Measurements from ENCODE around the gene MTHFD2L.

MTHFD2L gene

DNA sequence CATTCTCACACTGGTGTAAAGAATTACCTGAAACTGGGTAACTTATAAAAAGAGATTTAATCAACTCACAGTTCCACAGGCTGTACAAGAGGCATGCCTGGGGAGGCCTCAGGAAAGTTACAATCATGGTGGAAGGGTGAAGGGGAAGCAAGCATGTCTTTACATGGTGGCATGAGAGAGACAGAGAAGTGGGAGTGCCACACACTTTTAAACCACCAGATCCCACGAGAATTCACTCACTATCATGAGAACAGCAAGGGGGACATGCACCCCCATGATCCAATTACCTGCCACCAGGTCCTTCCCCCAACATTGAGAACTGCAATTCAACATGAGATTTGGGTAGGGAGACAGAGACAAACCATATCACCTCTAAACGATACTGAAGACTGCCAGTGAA lies 173.3 kb downstream of the MTHFD2L start:
- no peak overlapping the region for H3K4me3 ChIP-seq (ENCODE audit: low read length)
- H3F3A ChIP-seq (ENCODE audit: insufficient read depth, low read length) = no peaks in the 10 kb centered on the region
- TF ChIP-seq EZH2phosphoT487 (IDR thresholded peaks at IDR 0.05; ENCODE audit: low read length) = no peak
- no peak for TF ChIP-seq EZH2 (optimal IDR thresholded peaks at IDR 0.05; ENCODE audit: low read depth, low read length)
- TF ChIP-seq CTCF (IDR thresholded peaks at IDR 0.05; ENCODE audit: low read length) = no peak
- no peak overlapping the region for H3K4me2 ChIP-seq (ENCODE audit: low read depth, low read length)
- no peaks in the 10 kb centered on the region for H3K79me2 ChIP-seq (ENCODE audit: low read length)
- no peak overlapping the region for H3K27ac ChIP-seq (ENCODE audit: low read length)
- H3K9me2 ChIP-seq (replicated peaks; ENCODE audit: insufficient read depth, low read length) = no peaks in the 10 kb centered on the region
- no peak overlapping the region for H2AFZ ChIP-seq (ENCODE audit: low read length)
- no peak for DNase-seq
- no peaks in the 10 kb centered on the region for H3K4me1 ChIP-seq (ENCODE audit: low read length)
- no peaks in the 10 kb centered on the region for H3K27me3 ChIP-seq (replicated peaks; ENCODE audit: insufficient read depth, low read length)
- no peaks in the 10 kb centered on the region for H4K20me1 ChIP-seq (ENCODE audit: insufficient read depth, low read length)
- H3K36me3 ChIP-seq (replicated peaks; ENCODE audit: insufficient read depth, low read length) = no peaks in the 10 kb centered on the region
- H3K9me3 ChIP-seq (replicated peaks; ENCODE audit: insufficient read depth, low read length) = no peaks in the 10 kb centered on the region
- no peak overlapping the region for H3K9ac ChIP-seq (ENCODE audit: low read length)

- Histone ChIP-seq H3K9ac (ENCODE audit: low read length) (no peak overlapping the region), H3K4me3 (ENCODE audit: low read length) (no peak overlapping the region), H3K9me3 (replicated peaks; ENCODE audit: insufficient read depth, low read length) (no peaks in the 10 kb centered on the region), H3K9me2 (replicated peaks; ENCODE audit: insufficient read depth, low read length) (no peaks in the 10 kb centered on the region), H3K4me1 (ENCODE audit: low read length) (no peaks in the 10 kb centered on the region), H3K27me3 (replicated peaks; ENCODE audit: insufficient read depth, low read length) (no peaks in the 10 kb centered on the region), H3K4me2 (ENCODE audit: low read depth, low read length) (no peak overlapping the region), H2AFZ (ENCODE audit: low read length) (no peak overlapping the region), H3K27ac (ENCODE audit: low read length) (no peak overlapping the region), H3F3A (ENCODE audit: insufficient read depth, low read length) (no peaks in the 10 kb centered on the region), H3K36me3 (replicated peaks; ENCODE audit: insufficient read depth, low read length) (no peaks in the 10 kb centered on the region), H3K79me2 (ENCODE audit: low read length) (no peaks in the 10 kb centered on the region), H4K20me1 (ENCODE audit: insufficient read depth, low read length) (no peaks in the 10 kb centered on the region)
- DNase-seq = no peak
- no peak for TF ChIP-seq EZH2phosphoT487 (IDR thresholded peaks at IDR 0.05; ENCODE audit: low read length)
- no peak for TF ChIP-seq CTCF (IDR thresholded peaks at IDR 0.05; ENCODE audit: low read length)
- no peak for TF ChIP-seq EZH2 (optimal IDR thresholded peaks at IDR 0.05; ENCODE audit: low read depth, low read length)
Measured at GRCh38 chr4:74331944-74332343, 174.0 kb downstream of the MTHFD2L start.

GRCh38 chr4:74334636-74335035 lies 176.7 kb downstream of the MTHFD2L start:
- Histone ChIP-seq H2AFZ (ENCODE audit: low read length) (no peak overlapping the region), H3K36me3 (replicated peaks; ENCODE audit: insufficient read depth, low read length) (no peaks in the 10 kb centered on the region), H3K27ac (ENCODE audit: low read length) (no peak overlapping the region), H3K4me3 (ENCODE audit: low read length) (no peak overlapping the region), H4K20me1 (ENCODE audit: insufficient read depth, low read length) (no peaks in the 10 kb centered on the region), H3K9me3 (replicated peaks; ENCODE audit: insufficient read depth, low read length) (no peaks in the 10 kb centered on the region), H3K27me3 (replicated peaks; ENCODE audit: insufficient read depth, low read length) (no peaks in the 10 kb centered on the region), H3K79me2 (ENCODE audit: low read length) (no peaks in the 10 kb centered on the region), H3K9me2 (replicated peaks; ENCODE audit: insufficient read depth, low read length) (no peaks in the 10 kb centered on the region), H3K4me1 (ENCODE audit: low read length) (no peaks in the 10 kb centered on the region), H3K4me2 (ENCODE audit: low read depth, low read length) (no peak overlapping the region), H3F3A (ENCODE audit: insufficient read depth, low read length) (no peaks in the 10 kb centered on the region), H3K9ac (ENCODE audit: low read length) (no peak overlapping the region)
- TF ChIP-seq EZH2phosphoT487 (IDR thresholded peaks at IDR 0.05; ENCODE audit: low read length) (no peak), EZH2 (optimal IDR thresholded peaks at IDR 0.05; ENCODE audit: low read depth, low read length) (no peak), CTCF (IDR thresholded peaks at IDR 0.05; ENCODE audit: low read length) (no peak)
- DNase-seq = no peak

All from MM.1S (cell line).